Ectodermal cell (in vitro differentiated cells): Measurements from ENCODE around the gene DYNLT2.
"Not testable (repeated sequence)": the region's sequence is repeated elsewhere in the genome, so short reads cannot be mapped to it uniquely, and the experiment has no call there.

Experiments used
- H3K27ac ChIP-seq: 2 replicates; pipeline ENCODE4 v1.7.0; 2013; ENCODE audit warnings: mild to moderate bottlenecking, low read depth, low read length; ENCODE audit not compliant: insufficient read depth, poor library complexity, severe bottlenecking
- H3K27me3 ChIP-seq: 2 replicates; pipeline ENCODE4 v1.7.0; 2013; ENCODE audit warnings: mild to moderate bottlenecking, low read length; ENCODE audit not compliant: insufficient read depth, control insufficient read depth, poor library complexity, severe bottlenecking
- H3K36me3 ChIP-seq: one replicate; pipeline ENCODE4 v1.7.0; 2013; ENCODE audit warnings: low read length; ENCODE audit not compliant: control insufficient read depth, insufficient read depth
- H3K4me1 ChIP-seq: one replicate; pipeline ENCODE4 v1.7.0; 2013; ENCODE audit warnings: low read length; ENCODE audit not compliant: control insufficient read depth, insufficient read depth
- H3K4me3 ChIP-seq: 2 replicates; pipeline ENCODE4 v1.7.0; 2013; ENCODE audit warnings: low read depth, low read length, control low read depth; ENCODE audit not compliant: insufficient read depth
- H3K9me3 ChIP-seq: 2 replicates; pipeline ENCODE4 v1.7.0; 2013; ENCODE audit warnings: mild to moderate bottlenecking, low read length, moderate library complexity; ENCODE audit not compliant: control insufficient read depth
- WGBS, 2 experiments: methylation state at CpG; one replicate each; pipeline ENCODE4 v1.1.7; 2013; ENCODE audit warnings: missing lambda C conversion rate in 2 of 2; 5-methylcytosine and 5-hydroxymethylcytosine counted together

The DYNLT2 gene

GRCh38 chr6:169701311-169701953 is 49.9 kb downstream of the DYNLT2 start:
- Histone ChIP-seq H3K27ac (no peak overlapping the region), H3K4me1 (peaks cover 10% of the 10 kb centered on the region), H3K4me3 (peak overlapping the region; percentile 88), H3K9me3 (no peaks in the 10 kb centered on the region), H3K36me3 (peaks cover 7% of the 10 kb centered on the region), H3K27me3 (no peaks in the 10 kb centered on the region)
- 0% methylated on average over 54 of the region's 54 CpGs for WGBS, 2 experiments

GRCh38 chr6:169700296-169700695 is 51.1 kb downstream of the DYNLT2 start:
- H3K36me3 ChIP-seq = peaks cover 9% of the 10 kb centered on the region
- no peak overlapping the region for H3K4me3 ChIP-seq
- 74 to 75% methylated on average over 5 of the region's 5 CpGs for WGBS, 2 experiments
- no peaks in the 10 kb centered on the region for H3K27me3 ChIP-seq
- H3K27ac ChIP-seq = no peak overlapping the region
- H3K9me3 ChIP-seq = no peaks in the 10 kb centered on the region
- H3K4me1 ChIP-seq = peaks cover 10% of the 10 kb centered on the region

GRCh38 chr6:169697115-169697514 is 54.3 kb downstream of the DYNLT2 start:
- not testable (repeated sequence) for H3K27ac ChIP-seq, H3K9me3 ChIP-seq, H3K4me1 ChIP-seq, H3K27me3 ChIP-seq, H3K4me3 ChIP-seq
- 82 to 83% methylated on average over 10 of the region's 10 CpGs for WGBS, 2 experiments
- peaks cover 11% of the 10 kb centered on the region for H3K36me3 ChIP-seq

- no peaks in the 10 kb centered on the region for H3K27me3 ChIP-seq
- no peaks in the 10 kb centered on the region for H3K4me1 ChIP-seq
- peaks cover 11% of the 10 kb centered on the region for H3K36me3 ChIP-seq
- no peak overlapping the region for H3K27ac ChIP-seq
- H3K4me3 ChIP-seq = no peak overlapping the region
- H3K9me3 ChIP-seq = no peaks in the 10 kb centered on the region
- 94 to 95% methylated on average over 5 of the region's 5 CpGs for WGBS, 2 experiments
Observed at GRCh38 chr6:169695131-169695530, 56.2 kb downstream of the DYNLT2 start.

- WGBS, 2 experiments = 88 to 90% methylated on average over 3 of the region's 3 CpGs
Observed at GRCh38 chr6:169692516-169692915, 58.9 kb downstream of the DYNLT2 start.

GRCh38 chr6:169691260-169691659 is 60.1 kb downstream of the DYNLT2 start:
- WGBS, 2 experiments = 80 to 100% methylated on average over 1 of the region's 2 CpGs
- Histone ChIP-seq H3K4me3 (no peak overlapping the region), H3K27ac (no peak overlapping the region), H3K9me3 (no peaks in the 10 kb centered on the region), H3K4me1 (no peaks in the 10 kb centered on the region), H3K36me3 (peaks cover 20% of the 10 kb centered on the region), H3K27me3 (no peaks in the 10 kb centered on the region)

More at GRCh38 chr6:169692516-169692915, 58.9 kb downstream of the DYNLT2 start:
- no peaks in the 10 kb centered on the region for H3K4me1 ChIP-seq
- no peaks in the 10 kb centered on the region for H3K27me3 ChIP-seq
- H3K4me3 ChIP-seq = no peak overlapping the region
- peaks cover 14% of the 10 kb centered on the region for H3K36me3 ChIP-seq
- no peaks in the 10 kb centered on the region for H3K9me3 ChIP-seq
- no peak overlapping the region for H3K27ac ChIP-seq
